Gastroesophageal sphincter (tissue), 4 donors: ENCODE measurements around the gene ST3GAL6. TPM values are rescaled to one million over a fixed set of nuclear protein-coding genes. Genes with fewer than 3 reads are reported as not detected.

Experiments used
- ATAC-seq: fragments of 150-250 bp; one replicate; pipeline ENCODE4 v1.9.1; 2016; ENCODE audit warnings: mild to moderate bottlenecking, moderate library complexity
- H3K27ac ChIP-seq, 4 donors: fragments of 200-600 bp; sonication (generic) in 3 of 4; 1 replicate in 3 of 4; 2 replicates in 1 of 4; pipeline ENCODE4 v1.5.1; 2016 to 2019
- H3K27me3 ChIP-seq: fragments of 200-600 bp; sonication (generic); one replicate; pipeline ENCODE4 v1.5.1; 2019
- H3K36me3 ChIP-seq, 2 donors: fragments of 200-600 bp; sonication (generic); one replicate each; pipeline ENCODE4 v1.5.1; 2019; ENCODE audit warnings: control low read depth in 1 of 2
- H3K4me1 ChIP-seq, 3 donors: fragments of 200-600 bp; sonication (generic); 1 replicate in 2 of 3; 2 replicates in 1 of 3; pipeline ENCODE4 v1.5.1; 2016 to 2019; ENCODE audit warnings: control low read depth in 2 of 3
- H3K4me3 ChIP-seq, 2 donors: fragments of 200-600 bp; sonication (generic); one replicate each; pipeline ENCODE4 v1.5.1; 2019; ENCODE audit warnings: mild to moderate bottlenecking in 1 of 2, moderate library complexity in 1 of 2
- H3K9me3 ChIP-seq, 3 donors: fragments of 200-600 bp; sonication (generic); one replicate each; pipeline ENCODE4 v1.5.1; 2017 to 2019; ENCODE audit warnings: control low read depth in 2 of 3
- CTCF ChIP-seq, 4 experiments: fragments of 200-600 bp in 2 of 4; fragments of 450-650 bp in 2 of 4; sonication (generic) in 1 of 4; IDR thresholded peaks; one replicate each; pipeline ENCODE4 v1.5.1; 2017 to 2019; ENCODE audit warnings: antibody characterized with exemption in 4 of 4, mild to moderate bottlenecking in 2 of 4, moderate library complexity in 2 of 4
- EP300 ChIP-seq: sonication (generic); formaldehyde crosslinking; IDR thresholded peaks from one replicate; pipeline ENCODE4 v1.6.1; 2017; ENCODE audit warnings: antibody characterized with exemption, mild to moderate bottlenecking
- POLR2A ChIP-seq, 2 donors: fragments of 450-650 bp; IDR thresholded peaks; one replicate each; pipeline ENCODE4 v1.6.1; 2017; ENCODE audit warnings: antibody characterized with exemption in 2 of 2, mild to moderate bottlenecking in 2 of 2, moderate library complexity in 1 of 2
- POLR2AphosphoS5 ChIP-seq: sonication (generic); formaldehyde crosslinking; IDR thresholded peaks from one replicate; pipeline ENCODE4 v1.6.1; 2017; ENCODE audit warnings: antibody characterized with exemption
- WGBS, 2 donors: methylation state at CpG; one replicate each; pipeline ENCODE4 v1.1.5; 2018; ENCODE audit warnings: low coverage in 1 of 2; 5-methylcytosine and 5-hydroxymethylcytosine counted together
- total RNA-seq, 4 donors: library from RNA; depleted of rRNA; stranded (reverse); fragments of >200 nt; gene quantifications; one replicate each; pipeline ENCODE4 v1.1.0, GENCODE V29; 2016

Gene ST3GAL6
- total RNA-seq, 4 donors from 2014 or later = 4.4 to 21.2 (median 7.4) TPM

- ATAC-seq = peak; percentile 34
- 24 to 45% methylated on average over 2 to 3 of the region's 3 CpGs for WGBS, 2 donors
- no peaks in the 10 kb centered on the region for H3K27me3 ChIP-seq
- no peak overlapping the region for H3K27ac ChIP-seq
- no peaks in the 10 kb centered on the region for H3K4me1 ChIP-seq
- H3K4me3 ChIP-seq = no peak overlapping the region
- TF ChIP-seq CTCF (IDR thresholded peaks at IDR 0.05) = no peak
- no peak for TF ChIP-seq POLR2A (IDR thresholded peaks at IDR 0.05)
- TF ChIP-seq POLR2AphosphoS5 = no peak
- no peak for TF ChIP-seq EP300
- peaks cover 5 to 74% of the 10 kb centered on the region in 2 donors for H3K36me3 ChIP-seq
- no peaks in the 10 kb centered on the region for H3K9me3 ChIP-seq
Measured at GRCh38 chr3:98809557-98809956, 46.4 kb downstream of the ST3GAL6 start.

GRCh38 chr3:98811048-98811447 lies 47.9 kb downstream of the ST3GAL6 start:
- 77 to 78% methylated on average over 6 of the region's 6 CpGs for WGBS, 2 donors
- no peak for ATAC-seq
- Histone ChIP-seq H3K9me3 (no peaks in the 10 kb centered on the region), H3K27me3 (no peaks in the 10 kb centered on the region), H3K4me3 (no peak overlapping the region), H3K36me3 (peaks cover 5 to 65% of the 10 kb centered on the region in 2 donors), H3K27ac (no peak overlapping the region), H3K4me1 (no peaks in the 10 kb centered on the region)
- TF ChIP-seq EP300 (no peak), POLR2AphosphoS5 (no peak), POLR2A (IDR thresholded peaks at IDR 0.05) (no peak), CTCF (IDR thresholded peaks at IDR 0.05) (no peak)

GRCh38 chr3:98812851-98813374 lies 49.8 kb downstream of the ST3GAL6 start:
- Histone ChIP-seq H3K27me3 (no peaks in the 10 kb centered on the region), H3K27ac (no peak overlapping the region), H3K36me3 (peaks cover 0 to 56% of the 10 kb centered on the region in 2 donors), H3K4me3 (no peak overlapping the region), H3K4me1 (peaks cover 0 to 4% (median 3%) of the 10 kb centered on the region in 3 donors), H3K9me3 (no peaks in the 10 kb centered on the region)
- ATAC-seq = no peak
- TF ChIP-seq CTCF (IDR thresholded peaks at IDR 0.05) = peak; percentile 26 to 55 (median 48)
- no peak for TF ChIP-seq POLR2A (IDR thresholded peaks at IDR 0.05)
- 64 to 67% methylated on average over 4 of the region's 5 CpGs for WGBS, 2 donors

- TF ChIP-seq POLR2AphosphoS5 = no peak
- no peak for TF ChIP-seq CTCF (IDR thresholded peaks at IDR 0.05)
- TF ChIP-seq POLR2A (IDR thresholded peaks at IDR 0.05) = no peak
- TF ChIP-seq EP300 = no peak
- Histone ChIP-seq H3K27ac (no peak overlapping the region), H3K4me1 (peaks cover 0 to 5% (median 3%) of the 10 kb centered on the region in 3 donors), H3K27me3 (no peaks in the 10 kb centered on the region), H3K36me3 (peaks cover 0 to 47% of the 10 kb centered on the region in 2 donors), H3K9me3 (no peaks in the 10 kb centered on the region), H3K4me3 (no peak overlapping the region)
- ATAC-seq = no peak
- 63 to 71% methylated on average over 5 of the region's 5 CpGs for WGBS, 2 donors
Measured at GRCh38 chr3:98814817-98815420, 51.8 kb downstream of the ST3GAL6 start.

GRCh38 chr3:98817547-98818041 lies 54.5 kb downstream of the ST3GAL6 start:
- H3K27ac ChIP-seq = peak overlapping the region in 2 of 4 donors; percentile 6 to 20
- no peak overlapping the region for H3K4me3 ChIP-seq
- ATAC-seq = peak; percentile 77
- 3 to 19% methylated on average over 3 of the region's 3 CpGs for WGBS, 2 donors
- TF ChIP-seq CTCF (IDR thresholded peaks at IDR 0.05) (peak; percentile 79 to 84 (median 82)), EP300 (no peak), POLR2AphosphoS5 (peak; percentile 15), POLR2A (IDR thresholded peaks at IDR 0.05) (no peak)
- peaks cover 0 to 5% (median 3%) of the 10 kb centered on the region in 3 donors for H3K4me1 ChIP-seq
- H3K9me3 ChIP-seq = no peaks in the 10 kb centered on the region
- peaks cover 0 to 41% of the 10 kb centered on the region in 2 donors for H3K36me3 ChIP-seq
- no peaks in the 10 kb centered on the region for H3K27me3 ChIP-seq
